CD4-positive, alpha-beta T cell treated with Interleukin-6 at 100 ng/mL for 8 hours (primary cell): ENCODE results near the gene CORT.

Source experiments
- DNase-seq: peaks from one replicate; pipeline ENCODE4 v3.0.0-alpha.2; 2020; ENCODE audit warnings: mixed read lengths, low spot score

CORT gene

DNA sequence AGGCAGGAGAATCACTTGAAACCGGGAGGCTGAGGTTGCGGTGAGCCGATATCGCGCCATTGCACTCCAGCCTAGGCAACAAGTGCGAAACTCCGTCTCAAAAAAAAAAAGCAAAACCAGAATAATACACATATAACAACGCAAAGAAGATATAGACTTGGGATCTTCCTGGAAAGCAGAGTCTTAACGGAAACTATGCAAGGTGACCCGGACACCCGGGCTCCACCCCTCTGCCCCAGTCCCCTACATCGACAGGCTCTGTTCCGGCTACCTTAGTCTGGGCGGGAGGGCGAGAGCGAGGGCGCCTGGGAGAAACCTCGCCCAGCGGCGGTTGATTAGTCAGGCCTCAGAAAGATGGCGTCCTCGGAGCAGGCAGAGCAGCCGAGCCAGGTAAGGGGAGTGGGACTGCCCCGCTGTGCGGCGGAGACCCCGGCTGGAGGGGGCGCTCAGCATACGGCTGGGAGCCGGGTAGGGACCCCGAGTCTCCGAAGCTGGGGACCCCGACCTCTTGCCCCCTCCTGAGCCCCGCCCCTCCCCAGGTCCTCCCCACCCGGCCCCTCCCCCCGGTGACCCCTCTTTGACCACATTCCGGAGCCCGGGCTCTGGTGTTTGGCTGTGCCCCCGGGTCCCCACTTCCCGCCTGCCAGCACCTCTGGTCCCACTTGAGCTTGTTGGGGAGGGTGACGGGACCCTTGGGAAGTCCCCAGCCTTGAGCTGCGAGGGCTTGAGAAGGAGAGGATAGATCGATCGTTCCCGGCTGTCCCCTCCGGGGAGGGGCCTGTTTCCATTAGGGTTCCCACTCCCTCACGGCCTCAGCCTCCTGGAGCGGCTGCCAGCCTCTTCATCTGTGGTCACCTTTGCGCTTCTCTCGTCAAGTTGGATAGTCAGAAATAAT, 25.0 kb downstream of the CORT start, which contains the start of gene PEX14:
PEX14 (plus strand) TSS at position 338 of the 895 bp plus-strand sequence; CDS start at position 355, 17 bp downstream.
- DNase-seq = peak; percentile 80

DNA sequence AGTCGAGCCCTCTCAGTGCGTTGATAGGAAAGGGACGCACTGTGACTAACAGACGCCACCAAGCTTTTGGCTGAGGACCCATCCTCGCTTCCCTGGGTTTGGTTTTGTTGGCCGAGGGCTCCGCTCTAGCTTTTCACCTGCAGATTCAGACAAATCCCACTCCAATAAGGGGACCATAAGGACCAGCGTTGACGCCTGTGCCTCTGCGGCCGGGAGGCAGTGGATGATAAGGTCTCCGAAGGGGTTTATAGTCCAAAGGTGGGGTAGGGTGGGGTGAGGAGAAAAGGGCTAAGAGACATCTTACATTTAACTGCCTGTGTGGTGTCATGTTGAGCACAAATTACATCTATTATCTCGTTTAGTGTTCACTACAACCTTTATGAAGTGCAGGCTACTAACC, 25.7 kb downstream of the CORT start:
- no peak for DNase-seq

DNA sequence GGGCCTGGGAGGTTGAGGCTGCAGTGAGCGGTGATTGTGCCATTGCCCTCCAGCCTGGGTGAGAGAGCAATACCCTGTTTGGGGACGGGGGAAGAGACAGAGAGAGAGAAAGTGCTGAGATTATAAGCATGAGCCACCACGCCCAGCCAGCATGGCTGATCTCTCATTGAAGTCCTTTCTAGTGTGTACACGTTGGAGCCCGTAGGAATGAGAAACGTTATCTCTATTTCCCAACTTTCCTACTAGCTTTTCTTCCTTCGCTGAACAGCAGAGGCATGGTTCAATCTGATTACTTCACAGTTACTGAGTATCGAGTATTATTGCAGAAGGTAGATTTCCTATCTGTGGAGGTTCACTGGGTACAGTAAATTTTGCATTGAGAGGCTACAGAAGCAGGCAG, 29.5 kb downstream of the CORT start:
- DNase-seq = no peak

DNA sequence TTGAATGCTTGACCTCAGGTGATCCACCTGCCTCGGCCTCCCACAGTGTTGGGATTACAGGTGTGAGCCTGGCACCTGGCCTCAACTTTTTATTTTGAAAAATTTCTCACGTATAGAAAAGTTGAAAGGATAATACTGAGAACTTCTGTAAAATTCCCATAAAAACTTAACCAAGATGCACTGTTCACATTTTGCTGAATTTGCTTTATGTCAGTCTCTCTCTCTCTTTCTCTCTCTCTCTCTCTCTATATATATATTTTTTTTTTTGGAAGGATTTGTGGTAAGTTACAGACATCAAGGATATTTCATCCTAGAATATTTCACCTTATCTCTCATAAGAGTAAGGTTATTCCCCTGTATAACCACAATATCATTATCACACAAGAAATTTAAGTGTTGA, 30.8 kb downstream of the CORT start:
- DNase-seq = no peak

DNA sequence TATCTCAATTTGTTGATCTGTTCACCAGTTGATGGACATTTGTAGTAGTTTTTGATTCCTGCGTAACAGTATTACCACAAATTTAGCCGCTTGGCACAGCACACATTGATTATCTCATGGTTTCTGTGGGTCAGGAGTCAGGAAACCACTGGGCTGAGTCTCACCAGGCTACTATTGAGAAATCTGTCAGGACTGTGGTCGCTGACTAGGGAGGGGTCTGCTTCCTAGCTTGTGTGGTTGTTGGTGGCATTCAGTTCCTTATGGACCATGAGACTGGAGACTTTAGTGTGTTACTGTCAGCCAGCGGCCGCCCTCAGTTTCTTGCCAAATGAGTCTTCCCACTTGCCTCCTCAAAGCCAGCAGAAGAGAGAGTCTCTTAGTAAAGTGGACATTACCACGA, 34.7 kb downstream of the CORT start:
- DNase-seq = no peak

GRCh38 chr1:10489291-10490055, 39.6 kb downstream of the CORT start:
- DNase-seq = no peak

DNA sequence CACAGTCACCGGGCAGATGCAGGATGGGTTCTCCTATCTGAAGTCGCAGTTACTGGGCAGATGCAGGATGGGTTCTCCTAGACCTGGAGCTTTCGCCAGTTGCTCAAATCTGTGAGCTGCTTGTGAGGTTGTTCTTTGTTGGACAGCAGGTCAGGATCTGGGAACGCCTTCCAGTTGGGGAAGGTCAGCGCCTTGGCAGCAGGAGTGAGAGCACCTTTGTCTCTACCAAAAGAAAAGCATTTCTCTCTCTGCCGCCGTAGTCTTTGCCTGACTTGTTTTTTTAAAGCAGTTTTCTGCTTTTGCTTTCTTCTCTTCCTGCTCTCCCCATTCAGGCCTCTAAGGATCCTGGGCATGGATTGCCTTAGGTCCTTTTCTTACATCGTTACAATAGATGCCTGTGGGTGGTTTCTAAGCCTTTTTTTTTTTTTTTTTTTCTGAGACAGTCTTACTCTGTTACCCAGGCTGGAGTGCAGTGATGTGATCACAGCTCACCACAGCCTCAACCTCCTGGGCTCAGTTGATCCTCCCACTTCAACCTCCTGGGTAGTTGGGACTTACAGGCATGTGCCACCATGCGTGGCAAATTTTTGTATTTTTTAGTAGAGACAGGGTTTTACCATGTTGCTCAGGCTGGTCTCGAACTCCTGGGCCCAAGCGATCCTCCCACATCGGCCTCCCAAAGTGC, 40.6 kb downstream of the CORT start:
- DNase-seq = no peak

GRCh38 chr1:10494418-10494753, 44.6 kb downstream of the CORT start:
- DNase-seq = no peak

- peak; percentile 70 for DNase-seq
Observed at GRCh38 chr1:10494754-10495474, 45.1 kb downstream of the CORT start.

GRCh38 chr1:10495475-10495817, 45.6 kb downstream of the CORT start:
- DNase-seq = no peak

- DNase-seq = peak; percentile 39
Observed at GRCh38 chr1:10495952-10496351, 46.1 kb downstream of the CORT start.

- no peak for DNase-seq
Observed at GRCh38 chr1:10497109-10497508, 47.3 kb downstream of the CORT start.

GRCh38 chr1:10498231-10498630, 48.4 kb downstream of the CORT start:
- DNase-seq = no peak
